ENCODE data around the gene OGA.

OGA gene

DNA sequence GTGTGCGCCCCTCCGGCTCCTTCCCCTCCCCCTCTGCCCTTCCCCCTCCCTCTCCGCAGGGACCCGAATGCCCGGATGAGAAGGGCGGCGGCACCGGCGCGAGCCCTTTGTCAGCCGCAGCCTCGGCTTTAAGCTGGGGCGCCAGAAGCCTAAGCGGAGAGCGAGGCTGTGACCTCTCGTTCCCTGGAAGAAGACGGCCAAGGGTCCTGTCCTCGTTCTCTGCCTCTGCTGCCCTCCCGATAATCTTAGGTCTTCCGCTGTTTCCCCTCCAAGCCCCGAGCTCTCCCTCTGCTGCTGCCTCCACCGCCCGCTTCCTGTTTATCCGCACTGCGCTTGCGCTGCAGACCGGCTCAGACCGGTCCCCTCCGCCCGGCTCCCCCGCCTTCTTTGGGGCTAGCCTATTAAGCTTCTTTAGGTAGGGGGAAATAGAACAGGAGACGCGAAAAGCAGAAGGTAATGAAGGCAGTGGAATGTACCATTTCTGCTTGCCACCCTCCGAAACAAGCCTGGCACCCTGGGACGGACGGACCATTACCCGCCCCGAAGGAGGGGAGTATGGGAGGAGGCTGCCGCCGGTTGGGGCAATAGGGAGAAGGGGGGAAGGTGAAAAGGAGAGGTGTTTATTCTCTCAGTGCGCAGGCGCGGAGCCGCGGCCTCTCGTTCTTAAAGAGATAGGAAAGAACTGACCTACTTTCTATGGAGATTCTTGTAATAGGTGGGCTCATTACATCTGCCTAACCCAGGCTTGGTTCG is at the start of gene OGA:
OGA (minus strand) TSS at position 326 of the 753 bp plus-strand sequence. CDS start 422 bp downstream, outside the sequence.
- peak; percentile 96 for DNase-seq (ENCODE audit: low spot score)

DNA sequence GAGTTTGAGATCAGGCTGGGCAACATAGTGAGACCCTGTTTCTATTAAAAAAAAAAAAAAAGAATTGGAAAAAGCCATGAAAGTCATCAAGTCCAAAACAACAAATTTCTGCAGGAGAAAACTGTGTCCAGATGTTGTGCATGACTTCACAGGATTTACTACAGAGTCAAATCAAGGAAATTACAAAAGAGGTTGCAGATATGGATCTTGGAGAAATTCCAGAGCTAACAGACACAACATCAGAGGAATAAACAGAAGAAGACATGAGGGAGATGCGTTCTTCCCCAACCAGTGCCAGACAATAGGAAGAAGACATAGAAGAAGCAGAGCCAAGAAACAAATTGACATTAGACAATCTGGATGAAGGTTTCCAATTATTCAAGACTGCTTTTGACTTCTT is 49.7 kb upstream of the OGA start:
- no peak for DNase-seq (ENCODE audit: low spot score)

DNA sequence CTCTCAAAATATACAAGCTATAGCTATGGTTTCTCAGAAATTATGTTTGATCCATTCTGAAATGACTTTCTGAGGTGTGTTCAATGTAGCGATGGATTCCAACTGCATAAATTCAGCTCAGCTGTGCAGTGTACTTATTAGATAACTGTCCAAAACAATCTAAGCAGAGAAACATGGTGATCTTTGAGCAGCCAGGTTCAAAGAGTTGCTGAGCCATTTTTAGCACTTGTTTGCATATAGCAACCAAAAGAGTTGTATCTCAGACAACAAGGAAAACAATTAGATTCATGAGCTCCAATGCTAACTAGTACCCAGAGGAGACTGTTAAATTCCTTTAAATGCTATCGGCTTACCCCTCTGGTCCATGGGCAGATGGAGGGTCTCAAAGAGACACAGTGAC is 41.3 kb upstream of the OGA start:
- peak; percentile 29 for DNase-seq (ENCODE audit: low spot score)

DNA sequence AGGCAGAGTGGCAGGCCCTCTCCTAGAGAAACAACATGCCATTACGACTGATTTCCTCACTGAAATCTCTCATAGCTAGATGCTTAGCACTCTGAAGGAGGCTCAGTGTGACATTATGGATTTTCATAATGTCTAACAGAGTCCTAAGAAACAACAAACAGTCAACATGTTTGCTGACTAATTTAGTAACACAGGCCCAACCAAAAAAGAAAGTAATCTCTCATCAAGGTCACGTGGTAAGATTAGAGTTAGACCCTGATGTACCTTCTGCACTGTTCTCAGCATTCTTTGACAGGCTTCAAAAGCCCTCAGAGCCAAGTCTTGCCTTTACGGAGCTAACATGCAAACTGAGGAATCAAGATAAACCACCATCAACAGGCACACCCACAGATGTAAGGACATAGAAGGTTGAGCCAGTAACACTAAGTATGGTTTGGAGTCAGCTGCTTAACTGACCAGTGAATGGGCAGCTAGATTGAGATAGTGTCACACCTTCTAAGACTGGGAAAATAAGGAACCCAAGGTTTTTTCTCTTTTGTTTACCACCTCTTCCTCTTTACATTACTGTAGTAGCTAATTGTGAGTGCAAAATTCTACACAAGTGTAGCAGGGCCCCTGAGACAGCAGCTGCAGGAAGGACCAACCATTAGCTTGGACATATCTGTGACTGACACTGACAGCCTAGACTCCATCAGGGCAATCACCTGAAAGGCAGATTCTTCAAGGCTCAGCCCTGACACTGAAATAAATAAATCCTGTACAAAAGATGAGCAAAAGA is 40.7 kb upstream of the OGA start:
- DNase-seq (ENCODE audit: low spot score) = no peak

DNA sequence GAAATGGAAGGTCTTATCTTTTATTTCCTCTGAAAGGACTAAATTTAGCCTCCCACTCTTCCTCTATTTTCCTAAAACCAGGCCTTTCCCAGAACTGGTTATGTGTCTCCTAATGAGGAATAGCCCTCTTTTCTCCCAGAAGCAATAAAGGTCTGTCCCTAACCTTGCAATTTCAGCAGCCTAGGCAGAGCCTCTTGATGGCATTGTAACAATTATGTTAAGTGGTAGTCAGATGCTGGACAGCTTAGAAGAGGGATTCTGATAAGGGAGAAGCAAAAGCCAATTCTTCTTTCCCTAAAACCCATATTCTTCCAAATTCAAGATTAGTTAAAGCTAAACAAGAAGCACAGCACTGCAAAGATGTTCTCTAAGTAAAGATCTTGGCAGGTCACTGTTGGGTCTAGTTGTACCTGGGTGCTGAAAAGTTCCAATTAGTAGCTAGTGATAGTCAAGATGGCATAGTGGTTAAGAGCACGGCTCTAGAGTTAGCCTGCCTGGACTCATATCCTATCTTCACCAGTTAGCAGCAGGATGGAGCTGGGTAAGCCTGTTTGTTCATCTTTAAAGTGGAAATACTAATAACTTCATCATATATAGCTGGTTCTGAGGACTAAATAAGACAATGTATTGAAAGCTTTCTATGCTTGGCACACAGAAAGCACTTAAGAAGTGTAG is 39.7 kb upstream of the OGA start:
- no peak for DNase-seq (ENCODE audit: low spot score)

DNA sequence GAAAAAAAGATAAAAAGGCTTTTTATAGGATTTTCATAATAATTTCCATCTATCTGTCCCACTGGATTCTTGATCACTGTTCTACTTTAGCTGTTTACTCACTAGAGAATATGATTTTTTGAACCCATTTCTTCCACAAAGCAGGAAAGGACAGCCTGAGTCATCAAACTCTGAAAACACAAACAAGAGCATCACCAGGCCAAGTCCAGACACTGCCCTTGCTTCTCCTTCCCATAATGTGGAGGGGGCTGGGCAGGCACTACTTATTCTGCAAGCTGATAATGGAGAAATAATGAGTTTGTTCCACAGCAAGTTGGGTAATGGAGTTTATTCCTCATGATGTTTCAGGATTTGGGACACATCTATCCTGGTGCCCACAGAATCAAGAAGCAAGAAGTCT is 38.4 kb upstream of the OGA start:
- no peak for DNase-seq (ENCODE audit: low spot score)

DNA sequence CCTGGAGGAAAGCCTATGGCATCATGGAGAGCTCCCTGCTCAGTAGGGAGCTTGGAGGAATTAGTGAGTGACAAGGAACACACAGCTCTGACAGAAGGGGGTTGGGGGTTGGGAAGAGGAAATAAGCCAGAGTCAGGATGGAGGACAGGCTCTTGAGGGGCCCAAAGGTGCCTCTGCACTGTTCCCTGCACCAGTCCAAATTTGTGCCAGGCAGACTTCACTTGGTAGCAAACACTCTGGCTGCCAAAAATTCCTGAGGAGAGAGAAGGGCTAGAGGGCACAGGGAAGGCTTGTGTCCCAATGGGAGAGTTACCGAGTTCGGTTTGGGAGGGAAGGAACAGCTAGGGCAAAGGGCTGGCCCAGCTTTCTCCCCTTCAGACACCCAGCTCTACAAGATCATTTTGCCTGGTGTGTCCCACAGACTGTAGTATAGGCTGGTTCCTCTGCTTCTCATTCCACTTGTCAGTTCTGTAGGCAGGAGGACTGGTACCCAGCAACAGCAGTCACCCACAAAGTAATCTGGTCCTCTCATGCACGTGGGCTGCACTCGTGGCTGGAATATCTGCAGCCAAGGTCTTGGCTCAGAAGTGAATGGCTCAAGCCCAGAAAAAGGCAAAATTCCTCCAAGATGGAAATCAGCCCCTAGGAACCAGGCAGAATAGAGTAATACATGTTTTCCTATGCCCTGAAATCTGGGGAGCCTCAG is 33.3 kb upstream of the OGA start:
- DNase-seq (ENCODE audit: low spot score) = no peak

DNA sequence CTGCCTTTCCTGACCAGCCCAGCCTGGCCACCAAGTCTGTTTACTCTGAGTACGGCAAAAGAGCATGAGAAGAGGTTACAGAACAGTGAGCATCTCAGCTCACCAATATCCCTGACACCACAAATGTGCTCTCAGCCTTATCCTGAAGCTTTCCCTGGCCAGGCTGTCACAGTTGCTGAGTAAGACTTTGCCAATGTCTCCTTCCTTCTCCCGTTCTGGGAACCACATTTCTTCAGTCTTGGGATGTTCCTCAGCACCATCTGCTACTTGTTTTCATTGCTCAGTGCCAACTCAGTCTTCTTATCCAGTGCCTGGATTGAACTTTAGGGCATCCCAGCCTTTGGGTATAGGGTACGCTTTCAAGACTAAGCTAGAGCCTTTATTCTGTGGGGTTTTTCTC is 32.5 kb upstream of the OGA start:
- no peak for DNase-seq (ENCODE audit: low spot score)

DNA sequence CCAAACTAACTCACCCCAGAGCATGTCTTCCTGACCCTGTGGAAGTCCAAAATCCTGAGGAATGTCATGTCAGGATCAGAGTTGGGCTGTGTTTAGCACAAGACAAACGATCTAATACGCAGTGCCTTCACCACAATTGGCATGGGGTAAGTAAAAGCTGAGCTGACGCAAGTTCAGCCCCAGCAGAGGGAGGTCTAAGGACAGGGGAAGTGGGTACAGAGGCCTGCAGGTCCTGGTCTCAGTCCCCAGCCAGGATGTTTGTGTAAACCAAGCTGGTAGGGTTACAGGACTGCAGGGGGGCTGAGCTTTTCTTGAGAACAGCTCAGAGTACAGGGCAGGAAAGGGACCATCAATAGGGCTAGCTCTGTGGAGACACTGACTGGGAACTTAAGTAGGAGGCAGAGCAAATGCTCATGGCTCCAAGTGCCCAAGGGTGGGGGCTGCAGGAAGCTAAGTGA is 30.7 kb upstream of the OGA start:
- DNase-seq (ENCODE audit: low spot score) = no peak

DNA sequence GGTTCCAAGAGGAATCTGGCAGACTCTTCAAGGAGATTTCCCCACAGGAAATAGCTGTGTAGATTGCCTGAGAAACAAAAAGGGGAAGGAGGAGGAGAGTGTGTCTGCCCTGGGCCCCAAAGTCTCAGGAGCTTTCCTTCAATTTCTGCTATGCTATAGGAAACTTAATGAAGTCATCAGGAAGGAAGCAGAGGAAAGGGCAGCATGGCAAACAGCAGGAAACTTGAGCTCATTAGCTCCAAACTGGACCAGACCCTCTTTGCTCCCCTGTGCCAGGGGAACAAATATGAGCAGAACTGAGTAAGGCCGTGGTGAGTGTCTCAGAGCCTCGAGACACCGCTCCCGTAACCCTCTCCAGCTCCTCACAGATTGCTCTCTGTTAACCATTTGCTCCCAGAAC is 30.2 kb upstream of the OGA start:
- DNase-seq (ENCODE audit: low spot score) = no peak

DNA sequence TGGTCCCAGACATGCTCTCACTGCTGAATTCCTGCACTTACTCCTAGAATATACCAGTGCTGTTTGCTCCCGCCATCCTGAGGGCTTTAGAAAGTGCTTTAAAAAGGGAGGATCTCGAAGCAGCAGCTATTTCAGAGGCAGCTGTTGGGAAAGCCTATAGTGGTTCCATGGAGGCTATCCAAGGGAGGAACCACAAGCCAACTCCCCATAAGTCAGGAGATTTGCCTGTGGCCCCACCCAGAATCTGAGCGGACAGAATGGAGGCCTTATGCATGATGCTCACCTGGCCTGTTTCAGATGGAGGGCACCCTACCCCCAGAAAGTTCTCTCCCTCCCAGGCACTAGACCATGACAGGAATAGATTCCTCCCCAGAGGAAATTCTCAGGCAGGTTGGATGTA is 27.6 kb upstream of the OGA start:
- no peak for DNase-seq (ENCODE audit: low spot score)

DNA sequence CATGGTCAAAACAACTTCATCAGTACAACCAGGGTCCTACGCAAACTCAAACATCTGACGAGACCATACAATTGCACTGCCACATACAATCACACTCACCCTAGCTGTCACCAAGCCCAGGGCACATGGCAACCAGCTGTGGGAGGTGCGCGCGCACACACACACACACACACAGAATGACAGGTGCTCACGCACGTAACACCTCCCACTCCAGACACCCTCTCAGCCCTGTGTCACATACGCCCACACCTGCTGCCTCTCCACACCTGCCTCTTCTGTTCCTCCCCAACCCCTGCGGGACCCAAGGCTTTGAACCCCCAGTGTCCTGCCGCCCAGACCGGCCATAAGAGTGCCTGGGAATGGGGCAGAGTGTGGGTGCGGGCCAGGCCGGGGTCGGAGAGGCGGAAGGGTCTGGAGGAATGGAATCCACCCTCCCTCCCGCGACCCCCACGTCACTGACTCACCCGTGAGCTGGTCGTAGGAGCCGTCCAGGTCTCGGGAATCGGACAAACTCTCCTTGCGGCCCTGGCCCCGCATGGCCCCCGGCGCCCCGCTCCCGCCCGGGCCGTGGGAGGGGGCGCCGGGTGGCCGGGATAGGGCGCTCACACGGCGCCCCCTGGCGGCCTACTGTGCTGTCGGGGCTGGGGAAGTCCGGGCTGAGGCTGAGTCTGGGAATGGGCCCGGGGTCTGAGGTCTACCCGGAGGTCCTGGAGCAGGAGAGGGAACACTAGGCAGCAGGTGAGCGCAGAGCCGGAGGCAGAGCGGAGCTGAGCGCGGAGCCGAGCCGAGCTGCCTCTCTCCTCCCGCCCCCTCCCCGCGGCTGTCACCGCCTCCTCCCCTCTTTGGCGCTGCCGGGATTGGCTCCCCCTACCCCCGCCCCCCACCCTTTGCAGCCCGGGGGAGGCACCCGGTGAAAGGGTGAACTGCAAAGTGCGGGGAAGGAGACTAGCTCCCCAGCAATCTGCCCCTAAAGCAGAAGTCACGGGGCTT is 25.1 kb upstream of the OGA start, which contains the start of gene KCNIP2:
KCNIP2 (minus strand) TSS at position 769 of the 990 bp plus-strand sequence; CDS start at position 537, 232 bp downstream.
- DNase-seq (ENCODE audit: low spot score) = peak; percentile 79

DNA sequence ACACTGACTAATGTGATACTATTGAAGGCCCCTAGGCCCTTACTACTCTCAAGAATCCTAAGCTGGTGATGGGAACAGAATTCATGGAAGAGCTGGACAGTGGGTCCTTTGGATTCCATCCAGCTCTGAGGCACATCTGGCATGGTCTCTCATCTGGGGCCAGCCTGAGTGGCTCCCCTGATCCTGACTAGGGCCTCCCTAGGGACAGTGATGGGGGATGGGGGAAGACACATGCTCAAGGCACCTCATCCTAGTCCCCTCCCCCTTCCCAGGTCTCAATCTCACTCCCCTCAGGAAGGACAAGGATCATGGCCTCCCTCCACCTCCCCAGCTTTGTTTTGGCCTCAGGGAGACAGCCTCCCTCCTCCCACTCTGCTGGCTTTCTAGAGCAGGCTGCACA is 23.6 kb upstream of the OGA start:
- DNase-seq (ENCODE audit: low spot score) = no peak

DNA sequence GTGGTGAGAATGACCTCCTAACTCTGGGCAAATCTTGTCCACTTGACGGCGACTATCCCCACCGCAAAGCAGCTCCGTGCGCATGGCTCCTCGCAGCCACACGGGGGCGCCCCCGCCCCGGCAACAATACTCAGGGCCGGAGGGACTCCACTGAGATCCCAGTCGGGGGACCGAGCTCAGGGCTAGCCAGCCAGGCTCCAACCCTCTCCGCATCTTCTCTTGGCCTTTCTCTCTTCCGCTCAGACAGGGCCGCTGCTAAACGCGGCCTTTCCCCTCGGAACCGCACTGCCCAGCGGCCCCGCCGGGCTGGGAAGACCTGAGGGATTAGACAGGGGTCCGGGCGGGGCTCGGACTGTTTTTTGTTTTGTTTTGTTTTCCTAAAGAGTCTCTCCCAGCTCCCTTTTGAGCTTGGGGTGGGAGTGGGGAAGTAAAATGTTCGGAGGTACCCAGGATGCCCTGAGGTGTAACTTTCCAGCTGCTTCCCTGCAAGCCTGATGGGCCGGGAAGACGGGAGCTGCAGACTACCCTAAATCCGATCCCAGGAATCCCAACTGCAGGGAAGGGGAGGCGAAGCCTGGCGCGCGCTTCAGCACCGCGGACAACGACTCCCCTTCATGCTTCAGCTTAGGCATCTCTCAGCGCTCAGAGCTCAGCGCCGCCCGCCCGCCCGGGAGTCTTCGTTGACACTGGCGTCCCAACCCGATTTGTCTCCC is 22.7 kb upstream of the OGA start:
- peak; percentile 85 for DNase-seq (ENCODE audit: low spot score)

DNA sequence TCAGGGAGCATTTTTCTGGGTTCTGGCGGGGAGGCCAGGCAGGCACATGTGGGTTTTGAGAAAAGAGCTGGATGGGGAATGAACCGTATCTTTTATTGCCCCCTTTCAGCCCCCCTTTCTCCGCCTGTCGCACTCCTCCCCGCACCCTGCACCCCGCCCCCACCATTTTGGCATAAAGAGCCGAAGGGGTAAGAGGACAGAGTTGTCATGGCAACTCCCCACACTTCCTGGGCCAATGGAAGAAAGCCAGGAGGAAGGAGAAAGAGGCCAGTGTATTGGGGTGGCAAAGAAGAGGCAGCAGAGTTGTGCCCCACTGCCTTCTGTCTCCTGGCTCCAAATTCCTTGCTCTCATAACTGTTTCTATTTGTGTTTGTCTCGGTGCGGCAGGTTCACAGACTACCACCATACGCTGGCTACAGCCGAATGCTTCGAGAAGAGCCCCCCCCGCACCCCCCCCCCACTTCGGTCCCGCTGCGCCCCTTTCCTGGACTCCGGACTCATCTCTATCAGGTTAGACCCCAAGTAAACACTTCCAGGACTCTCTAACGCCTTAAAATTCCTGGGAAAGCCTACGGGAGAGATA is 21.9 kb upstream of the OGA start:
- DNase-seq (ENCODE audit: low spot score) = no peak

DNA sequence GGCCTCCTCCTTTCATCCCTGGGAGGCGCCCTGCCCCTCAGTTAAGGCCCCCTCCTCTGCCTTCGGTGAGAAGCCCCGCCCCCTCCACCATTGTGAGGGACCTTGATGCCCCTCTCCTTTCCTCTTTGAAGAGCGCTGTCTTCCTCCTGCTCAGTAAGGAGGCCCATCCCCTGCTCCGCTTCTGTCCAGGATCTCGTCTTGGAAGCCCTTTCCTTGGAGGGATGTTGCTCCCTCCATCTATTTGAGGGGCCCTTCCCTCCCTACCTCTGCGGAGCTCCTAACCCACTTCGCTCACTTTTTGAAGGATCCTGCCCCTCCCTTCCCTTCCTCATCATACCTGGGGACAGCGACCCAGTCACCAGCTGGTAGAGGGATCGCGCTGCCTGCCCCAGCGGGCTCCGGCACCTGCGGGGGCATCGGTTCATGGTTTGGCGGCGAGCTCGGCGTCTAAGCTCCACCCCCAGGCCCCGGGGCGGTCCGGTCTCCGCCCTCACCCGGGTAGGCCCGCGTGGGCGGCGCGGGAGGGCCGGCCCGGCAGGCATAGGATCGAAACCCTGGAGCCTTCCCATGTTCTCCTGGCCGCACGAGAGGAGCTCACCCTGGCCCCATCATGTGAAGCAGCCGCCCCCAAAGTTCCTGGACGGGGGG is 21.3 kb upstream of the OGA start:
- peak; percentile 86 for DNase-seq (ENCODE audit: low spot score)

DNA sequence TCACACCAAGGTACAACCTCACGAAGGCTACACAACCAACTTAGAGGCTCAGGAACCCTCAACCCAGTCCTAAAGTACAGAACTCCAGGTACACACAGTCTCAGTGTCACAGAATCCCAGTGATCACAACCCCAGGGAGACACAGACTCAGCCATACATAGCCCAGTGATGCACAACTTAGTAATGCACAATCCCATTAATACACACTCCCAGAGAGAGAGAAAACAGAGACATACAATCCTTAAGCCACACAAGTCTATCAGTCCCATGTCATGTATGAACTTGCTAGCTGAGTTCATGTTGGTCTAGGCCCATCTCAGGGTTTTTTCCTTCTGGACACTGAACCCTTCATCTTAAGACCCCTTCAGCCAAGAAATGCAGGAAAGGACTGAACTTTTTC is 20.8 kb upstream of the OGA start:
- DNase-seq (ENCODE audit: low spot score) = no peak

DNA sequence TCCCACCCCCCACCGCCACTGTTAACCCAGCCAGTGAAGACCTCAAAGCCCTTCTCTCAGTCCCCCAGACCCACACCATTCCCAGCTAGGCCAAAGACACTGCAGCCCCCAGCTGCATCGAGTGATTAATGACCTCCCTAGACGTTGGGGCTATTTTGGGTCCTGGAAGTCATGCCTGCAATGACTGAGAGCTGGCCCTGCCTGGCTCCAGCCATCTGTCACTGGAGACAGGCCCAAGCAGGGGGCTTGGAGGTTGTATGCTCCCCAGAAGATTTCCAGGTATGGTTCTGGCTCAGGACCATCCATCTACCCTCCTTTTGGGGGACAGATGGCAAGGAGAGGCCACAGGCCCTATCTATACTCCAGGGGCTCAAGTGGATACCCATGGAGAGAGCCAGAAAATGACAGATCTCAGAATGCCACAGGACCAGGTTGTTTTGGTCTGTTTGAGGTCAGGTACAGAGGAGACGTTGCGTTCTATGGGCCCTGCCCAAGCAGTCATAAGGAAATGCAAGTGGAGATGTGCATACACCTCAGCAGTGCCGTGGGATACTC is 20.2 kb upstream of the OGA start:
- no peak for DNase-seq (ENCODE audit: low spot score)

DNA sequence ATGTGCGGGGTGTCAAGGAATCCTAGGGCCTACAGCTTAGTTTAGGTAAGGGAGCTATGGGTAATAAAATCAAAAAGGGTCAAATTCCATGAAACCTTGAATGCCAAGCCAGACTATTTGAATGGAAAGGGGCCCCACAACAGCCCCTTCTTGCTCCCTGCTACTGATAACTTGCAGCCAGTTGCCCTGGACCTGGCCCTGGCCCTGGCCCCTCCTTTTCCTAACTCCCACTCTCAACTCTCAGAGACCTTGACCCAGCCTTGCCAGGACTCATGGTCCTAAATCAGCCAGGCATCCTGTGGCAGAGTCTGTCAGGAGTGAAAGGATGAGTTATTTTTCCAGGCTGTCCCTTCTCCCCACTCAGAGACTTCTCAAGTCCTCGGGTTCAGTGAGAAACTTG is 19.5 kb upstream of the OGA start:
- no peak for DNase-seq (ENCODE audit: low spot score)
